GM23338 (cell line): Measurements from ENCODE around the gene SLC22A4. TPM values are rescaled to one million over a fixed set of nuclear protein-coding genes. Genes with fewer than 3 reads are reported as not detected.
A peak's percentile ranks its signal among the peaks of the same experiment; 100 is the strongest.

ENCODE experiments used
- ATAC-seq: fragments of 200-7000 bp; cut with Tn5 transposase; 3 replicates; pipeline ENCODE4 v1.9.1; 2020
- DNase-seq: peaks from one replicate; pipeline ENCODE4 v3.0.0-alpha.2; 2015; ENCODE audit warnings: low spot score
- H2AFZ ChIP-seq: fragments of 200-600 bp; sonication (generic); 2 replicates; pipeline ENCODE4 v1.8.0; 2016; ENCODE audit warnings: antibody characterized with exemption, mild to moderate bottlenecking, moderate library complexity
- H3F3A ChIP-seq: fragments of 200-600 bp; sonication (generic); replicated peaks from 2 replicates; pipeline ENCODE4 v1.8.0; 2017; ENCODE audit warnings: antibody characterized with exemption, mixed run types, low read depth
- H3K27ac ChIP-seq: fragments of 200-600 bp; sonication (generic); 2 replicates; pipeline ENCODE4 v1.6.1; 2016; ENCODE audit warnings: low read depth
- H3K27me3 ChIP-seq: fragments of 200-600 bp; sonication (generic); 2 replicates; pipeline ENCODE4 v1.8.0; 2016; ENCODE audit warnings: mild to moderate bottlenecking, mixed run types, moderate library complexity; ENCODE audit not compliant: insufficient read depth
- H3K36me3 ChIP-seq: fragments of 200-600 bp; sonication (generic); 2 replicates; pipeline ENCODE4 v1.8.0; 2016; ENCODE audit warnings: mild to moderate bottlenecking; ENCODE audit not compliant: insufficient read depth
- H3K4me1 ChIP-seq: fragments of 200-600 bp; sonication (generic); 2 replicates; pipeline ENCODE4 v1.8.0; 2016; ENCODE audit warnings: mild to moderate bottlenecking, moderate library complexity; ENCODE audit not compliant: insufficient read depth
- H3K4me2 ChIP-seq: fragments of 200-600 bp; sonication (generic); 2 replicates; pipeline ENCODE4 v1.7.1; 2017; ENCODE audit warnings: mixed run types
- H3K4me3 ChIP-seq: fragments of 200-600 bp; sonication (generic); 2 replicates; pipeline ENCODE4 v1.6.1; 2016; ENCODE audit warnings: mixed run types
- H3K79me2 ChIP-seq: fragments of 200-600 bp; sonication (generic); replicated peaks from 2 replicates; pipeline ENCODE4 v1.8.0; 2017; ENCODE audit warnings: mild to moderate bottlenecking; ENCODE audit not compliant: insufficient read depth
- H3K9me2 ChIP-seq: fragments of 200-600 bp; sonication (generic); 2 replicates; pipeline ENCODE4 v1.8.0; 2017; ENCODE audit not compliant: insufficient read depth
- H4K20me1 ChIP-seq: fragments of 200-600 bp; sonication (generic); replicated peaks from 2 replicates; pipeline ENCODE4 v1.8.0; 2017; ENCODE audit warnings: mild to moderate bottlenecking; ENCODE audit not compliant: insufficient read depth
- H3K27ac Mint-ChIP-seq: 2 replicates; pipeline ENCODE4 v1.8.0; 2020; ENCODE audit warnings: inconsistent platforms, mild to moderate bottlenecking, moderate library complexity, mixed read lengths
- H3K27me3 Mint-ChIP-seq: 3 replicates; pipeline ENCODE4 v1.8.0; 2022; ENCODE audit warnings: low read depth, mild to moderate bottlenecking, moderate library complexity, mixed read lengths, inconsistent platforms; ENCODE audit not compliant: insufficient read depth, poor library complexity
- H3K36me3 Mint-ChIP-seq: 3 replicates; pipeline ENCODE4 v1.8.0; 2021; ENCODE audit warnings: low read depth, mild to moderate bottlenecking, inconsistent platforms, moderate library complexity, mixed read lengths
- H3K4me1 Mint-ChIP-seq: 3 replicates; pipeline ENCODE4 v1.8.0; 2020; ENCODE audit warnings: mild to moderate bottlenecking, inconsistent platforms, mixed read lengths
- H3K4me3 Mint-ChIP-seq: 3 replicates; pipeline ENCODE4 v1.8.0; 2021; ENCODE audit warnings: moderate library complexity, mild to moderate bottlenecking, inconsistent platforms, mixed read lengths
- H3K9me3 Mint-ChIP-seq: 3 replicates; pipeline ENCODE4 v1.8.0; 2020; ENCODE audit warnings: moderate library complexity, mild to moderate bottlenecking, inconsistent platforms, mixed read lengths
- CREB1 ChIP-seq: fragments of 250-450 bp; sonication (Bioruptor Pico); IDR thresholded peaks from 2 replicates; pipeline ENCODE4 v1.5.0; 2020; ENCODE audit warnings: low read depth, mild to moderate bottlenecking, moderate library complexity
- CTCF ChIP-seq, 2 experiments: fragments of 200-600 bp in 1 of 2; sonication (generic) in 1 of 2; conservative IDR thresholded peaks; 2 replicates each; pipeline versions ENCODE4 v1.5.1 to v1.6.1; 2016 to 2017; ENCODE audit warnings: antibody characterized with exemption in 2 of 2, low read depth in 2 of 2, mild to moderate bottlenecking in 2 of 2, moderate library complexity in 1 of 2
- ETS1 ChIP-seq: IDR thresholded peaks from 2 replicates; pipeline ENCODE4 v1.6.1; 2016; ENCODE audit warnings: antibody characterized with exemption
- EZH2phosphoT487 ChIP-seq: fragments of 200-600 bp; sonication (generic); IDR thresholded peaks from one replicate; pipeline ENCODE4 v1.8.1; 2018; ENCODE audit warnings: antibody characterized with exemption; ENCODE audit not compliant: unreplicated experiment
- NANOG ChIP-seq: IDR thresholded peaks from 2 replicates; pipeline ENCODE4 v1.6.1; 2016; ENCODE audit warnings: antibody characterized with exemption, borderline replicate concordance
- POLR2AphosphoS5 ChIP-seq: IDR thresholded peaks from 2 replicates; pipeline ENCODE4 v1.6.1; 2016; ENCODE audit warnings: antibody characterized with exemption, low read depth
- ZNF114 ChIP-seq: fragments of 250-450 bp; sonication (Bioruptor Pico); IDR thresholded peaks from 2 replicates; pipeline ENCODE4 v1.5.0; 2020; ENCODE audit warnings: mild to moderate bottlenecking, moderate library complexity
- polyA plus RNA-seq: library from polyadenylated mRNA; unstranded; fragments of >200 nt; fragmentation: Nextera tagmentation; extraction: Ambion mirVana; gene quantifications from 2 replicates; pipeline ENCODE4 v1.2.1, GENCODE V29; 2016
- total RNA-seq: library from RNA; depleted of rRNA; stranded (reverse); fragments of >200 nt; shearing (Covaris generic); gene quantifications from 2 replicates; pipeline ENCODE4 v1.2.3, GENCODE V29; 2014
- TF ChIP-seq, protein P1 (sequence below): fragments of 250-450 bp; sonication (Bioruptor Pico); IDR thresholded peaks from 2 replicates; pipeline ENCODE4 v1.5.0; 2020; ENCODE audit warnings: mild to moderate bottlenecking, moderate library complexity

The SLC22A4 gene
- total and polyA plus RNA-seq, 2 experiments from 2014 or later: 0.28 to 0.40 TPM

- H3K79me2 ChIP-seq: no peaks in the 10 kb centered on the region
- H3K27ac Mint-ChIP-seq: no peak overlapping the region
- H3K4me1 ChIP-seq: no peaks in the 10 kb centered on the region; the same call in 1 of the 2 replicates
- H3K9me3 Mint-ChIP-seq: no peaks in the 10 kb centered on the region
- no peaks in the 10 kb centered on the region for H3K36me3 ChIP-seq
- H3K4me2 ChIP-seq: no peak overlapping the region
- H4K20me1 ChIP-seq: no peaks in the 10 kb centered on the region
- no peak for DNase-seq
- ATAC-seq: no peak
- H3K4me3 ChIP-seq: no peak overlapping the region
- no peaks in the 10 kb centered on the region for H3K9me2 ChIP-seq
- H2AFZ ChIP-seq: no peak overlapping the region
- peaks cover 8% of the 10 kb centered on the region for H3K4me1 Mint-ChIP-seq
- H3K4me3 Mint-ChIP-seq: 0 out of 3 replicates have a peak overlapping the region, but pooled peaks have one; percentile 23
- H3F3A ChIP-seq: no peaks in the 10 kb centered on the region
- peaks cover 22% of the 10 kb centered on the region for H3K27me3 ChIP-seq
- H3K27ac ChIP-seq: no peak overlapping the region
- H3K27me3 Mint-ChIP-seq: peaks cover 14% of the 10 kb centered on the region
- no peaks in the 10 kb centered on the region for H3K36me3 Mint-ChIP-seq
- no peak for TF ChIP-seq NANOG
- TF ChIP-seq CTCF (conservative IDR thresholded peaks at IDR 0.05; ENCODE audit: low read depth in 2 of 2): no peak
- TF ChIP-seq ETS1: no peak
- no peak for TF ChIP-seq ZNF114 (CRISPR knock-in tag)
- no peak for TF ChIP-seq EZH2phosphoT487
- no peak for TF ChIP-seq CREB1 (CRISPR knock-in tag)
- TF ChIP-seq, protein P1, sequence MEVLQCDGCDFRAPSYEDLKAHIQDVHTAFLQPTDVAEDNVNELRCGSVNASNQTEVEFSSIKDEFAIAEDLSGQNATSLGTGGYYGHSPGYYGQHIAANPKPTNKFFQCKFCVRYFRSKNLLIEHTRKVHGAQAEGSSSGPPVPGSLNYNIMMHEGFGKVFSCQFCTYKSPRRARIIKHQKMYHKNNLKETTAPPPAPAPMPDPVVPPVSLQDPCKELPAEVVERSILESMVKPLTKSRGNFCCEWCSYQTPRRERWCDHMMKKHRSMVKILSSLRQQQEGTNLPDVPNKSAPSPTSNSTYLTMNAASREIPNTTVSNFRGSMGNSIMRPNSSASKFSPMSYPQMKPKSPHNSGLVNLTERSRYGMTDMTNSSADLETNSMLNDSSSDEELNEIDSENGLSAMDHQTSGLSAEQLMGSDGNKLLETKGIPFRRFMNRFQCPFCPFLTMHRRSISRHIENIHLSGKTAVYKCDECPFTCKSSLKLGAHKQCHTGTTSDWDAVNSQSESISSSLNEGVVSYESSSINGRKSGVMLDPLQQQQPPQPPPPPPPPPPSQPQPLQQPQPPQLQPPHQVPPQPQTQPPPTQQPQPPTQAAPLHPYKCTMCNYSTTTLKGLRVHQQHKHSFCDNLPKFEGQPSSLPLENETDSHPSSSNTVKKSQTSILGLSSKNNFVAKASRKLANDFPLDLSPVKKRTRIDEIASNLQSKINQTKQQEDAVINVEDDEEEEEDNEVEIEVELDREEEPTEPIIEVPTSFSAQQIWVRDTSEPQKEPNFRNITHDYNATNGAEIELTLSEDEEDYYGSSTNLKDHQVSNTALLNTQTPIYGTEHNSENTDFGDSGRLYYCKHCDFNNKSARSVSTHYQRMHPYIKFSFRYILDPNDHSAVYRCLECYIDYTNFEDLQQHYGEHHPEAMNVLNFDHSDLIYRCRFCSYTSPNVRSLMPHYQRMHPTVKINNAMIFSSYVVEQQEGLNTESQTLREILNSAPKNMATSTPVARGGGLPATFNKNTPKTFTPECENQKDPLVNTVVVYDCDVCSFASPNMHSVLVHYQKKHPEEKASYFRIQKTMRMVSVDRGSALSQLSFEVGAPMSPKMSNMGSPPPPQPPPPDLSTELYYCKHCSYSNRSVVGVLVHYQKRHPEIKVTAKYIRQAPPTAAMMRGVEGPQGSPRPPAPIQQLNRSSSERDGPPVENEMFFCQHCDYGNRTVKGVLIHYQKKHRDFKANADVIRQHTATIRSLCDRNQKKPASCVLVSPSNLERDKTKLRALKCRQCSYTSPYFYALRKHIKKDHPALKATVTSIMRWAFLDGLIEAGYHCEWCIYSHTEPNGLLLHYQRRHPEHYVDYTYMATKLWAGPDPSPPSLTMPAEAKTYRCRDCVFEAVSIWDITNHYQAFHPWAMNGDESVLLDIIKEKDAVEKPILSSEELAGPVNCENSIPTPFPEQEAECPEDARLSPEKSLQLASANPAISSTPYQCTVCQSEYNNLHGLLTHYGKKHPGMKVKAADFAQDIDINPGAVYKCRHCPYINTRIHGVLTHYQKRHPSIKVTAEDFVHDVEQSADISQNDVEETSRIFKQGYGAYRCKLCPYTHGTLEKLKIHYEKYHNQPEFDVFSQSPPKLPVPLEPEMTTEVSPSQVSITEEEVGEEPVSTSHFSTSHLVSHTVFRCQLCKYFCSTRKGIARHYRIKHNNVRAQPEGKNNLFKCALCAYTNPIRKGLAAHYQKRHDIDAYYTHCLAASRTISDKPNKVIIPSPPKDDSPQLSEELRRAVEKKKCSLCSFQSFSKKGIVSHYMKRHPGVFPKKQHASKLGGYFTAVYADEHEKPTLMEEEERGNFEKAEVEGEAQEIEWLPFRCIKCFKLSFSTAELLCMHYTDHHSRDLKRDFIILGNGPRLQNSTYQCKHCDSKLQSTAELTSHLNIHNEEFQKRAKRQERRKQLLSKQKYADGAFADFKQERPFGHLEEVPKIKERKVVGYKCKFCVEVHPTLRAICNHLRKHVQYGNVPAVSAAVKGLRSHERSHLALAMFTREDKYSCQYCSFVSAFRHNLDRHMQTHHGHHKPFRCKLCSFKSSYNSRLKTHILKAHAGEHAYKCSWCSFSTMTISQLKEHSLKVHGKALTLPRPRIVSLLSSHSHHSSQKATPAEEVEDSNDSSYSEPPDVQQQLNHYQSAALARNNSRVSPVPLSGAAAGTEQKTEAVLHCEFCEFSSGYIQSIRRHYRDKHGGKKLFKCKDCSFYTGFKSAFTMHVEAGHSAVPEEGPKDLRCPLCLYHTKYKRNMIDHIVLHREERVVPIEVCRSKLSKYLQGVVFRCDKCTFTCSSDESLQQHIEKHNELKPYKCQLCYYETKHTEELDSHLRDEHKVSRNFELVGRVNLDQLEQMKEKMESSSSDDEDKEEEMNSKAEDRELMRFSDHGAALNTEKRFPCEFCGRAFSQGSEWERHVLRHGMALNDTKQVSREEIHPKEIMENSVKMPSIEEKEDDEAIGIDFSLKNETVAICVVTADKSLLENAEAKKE (CRISPR knock-in tag): no peak
- TF ChIP-seq POLR2AphosphoS5: no peak
Measured at GRCh38 chr5:132368186-132368585, 74.0 kb downstream of the SLC22A4 start.
